HG03432 (cell line): ENCODE data around the gene ROR1.

Experiments
- ATAC-seq: cut with Tn5 transposase; IDR thresholded peaks from one replicate; pipeline ENCODE4 v1.9.1; 2021; ENCODE audit warnings: mild to moderate bottlenecking, moderate library complexity; ENCODE audit not compliant: unreplicated experiment

ROR1 gene

DNA sequence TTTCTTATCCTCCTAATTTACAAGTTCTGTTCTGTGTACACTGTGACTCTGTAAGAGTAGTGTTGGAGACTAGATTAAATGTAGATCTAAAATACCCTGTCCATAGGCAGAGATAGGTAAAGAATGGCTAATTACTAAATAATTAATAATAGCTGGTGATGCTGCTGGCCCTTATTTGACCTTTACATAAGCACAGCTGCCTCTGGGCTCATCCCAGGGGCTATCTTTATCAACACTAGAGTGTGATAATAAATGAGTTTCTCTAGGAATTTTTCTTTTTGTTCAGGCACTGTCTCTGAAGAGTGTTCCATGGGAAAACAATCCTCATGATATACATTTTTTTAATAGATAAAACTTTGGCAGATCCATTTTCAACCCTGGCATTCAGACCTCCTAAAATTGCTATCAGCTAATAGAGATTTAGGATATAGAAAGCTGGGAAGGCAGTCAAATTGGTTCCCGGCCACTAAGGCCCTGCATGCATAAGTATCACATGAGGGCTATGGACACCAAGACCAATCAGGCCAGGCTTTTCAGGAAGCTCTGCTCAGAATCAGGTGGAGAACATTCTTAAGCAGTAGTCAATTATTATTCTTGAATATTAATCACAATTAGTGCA, 107.2 kb downstream of the ROR1 start:
- no peak for ATAC-seq

DNA sequence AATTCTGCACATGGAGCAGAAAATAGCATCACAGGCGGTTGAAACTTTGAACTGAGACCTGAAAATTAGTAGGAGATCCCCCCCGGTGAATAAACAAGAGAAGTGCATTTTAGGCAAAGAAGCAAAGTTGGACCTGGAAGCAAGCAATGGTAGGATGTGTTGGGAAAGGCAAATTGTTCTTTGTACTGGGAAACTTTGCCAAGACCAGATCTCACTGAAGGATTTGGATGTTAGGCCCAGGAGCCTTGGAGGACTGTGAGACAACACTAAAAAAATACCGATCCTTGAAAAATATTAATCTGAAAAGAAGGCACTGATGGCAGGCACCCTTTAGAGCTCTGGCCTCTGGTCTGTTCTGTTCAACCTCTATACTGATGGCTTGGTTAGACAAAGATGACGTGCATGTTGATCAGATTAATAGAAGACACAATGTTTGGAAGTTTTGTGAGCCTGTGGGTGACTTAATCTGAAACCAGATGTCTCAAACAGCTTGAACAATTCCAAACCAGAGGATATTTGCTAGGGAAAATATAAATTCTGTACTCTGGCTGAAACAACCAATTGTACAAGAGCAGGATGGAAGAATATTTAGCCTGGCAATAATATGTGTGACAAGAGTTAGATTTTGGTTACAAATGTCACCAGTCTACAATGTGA, 108.4 kb downstream of the ROR1 start:
- ATAC-seq, result no peak

DNA sequence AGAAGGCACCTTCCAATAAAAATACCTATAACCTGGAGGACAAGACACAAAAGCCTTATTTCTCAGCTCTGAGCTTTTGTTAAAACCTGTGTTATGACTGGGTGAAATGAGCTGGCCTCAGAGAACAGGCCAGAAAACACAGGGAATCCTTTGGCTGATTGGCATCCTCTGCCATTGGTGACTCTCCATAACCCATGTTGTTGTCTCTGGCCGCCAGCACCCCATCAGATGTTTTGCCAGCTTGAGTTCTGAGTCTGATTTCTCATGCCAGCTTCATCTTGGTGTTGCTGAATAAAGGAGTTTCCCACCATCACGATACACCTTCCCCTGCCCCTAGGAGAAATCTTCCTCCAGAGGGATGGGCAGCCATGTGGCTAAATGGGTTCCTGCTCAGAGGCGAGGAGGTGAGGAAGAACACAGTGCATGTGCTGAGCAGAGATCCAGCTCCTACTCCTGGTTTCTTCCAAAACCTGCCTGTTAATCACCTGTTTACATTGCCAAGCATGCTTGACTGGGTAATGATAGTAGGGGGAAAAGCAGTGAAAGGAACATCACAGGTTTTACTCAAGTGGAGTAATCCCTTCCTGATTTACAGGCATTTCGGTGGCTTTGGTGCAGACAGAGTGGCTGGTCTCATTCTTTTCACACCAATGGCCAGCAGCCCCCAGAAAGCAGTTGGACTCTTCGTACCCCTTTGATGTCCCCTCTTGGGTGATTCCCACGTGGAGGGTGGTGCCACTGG, 109.8 kb downstream of the ROR1 start:
- ATAC-seq, result no peak

DNA sequence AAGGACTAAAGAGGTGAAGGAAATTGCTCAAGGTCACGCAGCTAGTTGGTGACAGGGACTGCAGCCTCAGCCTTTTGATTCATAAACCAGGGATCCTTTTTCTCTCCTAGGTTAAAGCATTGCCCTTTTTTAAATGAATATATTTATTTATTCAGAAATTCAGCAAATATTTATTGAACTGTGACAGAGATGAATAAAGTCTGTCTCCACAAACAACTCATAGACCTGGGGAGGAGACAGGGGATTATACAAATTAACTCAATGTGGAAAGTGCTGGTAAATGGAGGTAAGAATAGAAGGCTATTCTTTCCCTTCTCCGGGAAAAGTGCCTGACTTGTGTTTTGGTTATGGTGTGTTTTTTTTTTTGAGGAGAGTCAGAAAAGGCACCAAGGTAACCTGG, 110.7 kb downstream of the ROR1 start:
- no peak for ATAC-seq

DNA sequence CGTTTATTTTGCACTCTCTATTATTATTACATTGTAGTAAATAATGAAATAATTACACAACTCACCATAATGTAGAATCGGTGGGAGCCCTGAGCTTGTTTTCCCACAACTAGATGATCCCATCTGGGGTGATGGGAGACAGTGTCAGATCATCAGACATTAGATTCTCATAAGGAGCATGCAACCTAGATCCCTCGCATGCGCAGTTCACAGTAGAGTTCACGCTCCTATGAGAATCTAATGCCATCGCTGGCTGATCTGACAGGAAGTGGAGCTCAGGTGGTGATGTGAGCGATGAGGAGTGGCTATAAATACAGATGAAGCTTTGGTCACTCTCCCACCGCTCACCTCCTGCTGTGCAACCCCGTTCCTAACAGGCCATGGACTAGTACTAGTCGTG, 112.1 kb downstream of the ROR1 start:
- ATAC-seq, result no peak

DNA sequence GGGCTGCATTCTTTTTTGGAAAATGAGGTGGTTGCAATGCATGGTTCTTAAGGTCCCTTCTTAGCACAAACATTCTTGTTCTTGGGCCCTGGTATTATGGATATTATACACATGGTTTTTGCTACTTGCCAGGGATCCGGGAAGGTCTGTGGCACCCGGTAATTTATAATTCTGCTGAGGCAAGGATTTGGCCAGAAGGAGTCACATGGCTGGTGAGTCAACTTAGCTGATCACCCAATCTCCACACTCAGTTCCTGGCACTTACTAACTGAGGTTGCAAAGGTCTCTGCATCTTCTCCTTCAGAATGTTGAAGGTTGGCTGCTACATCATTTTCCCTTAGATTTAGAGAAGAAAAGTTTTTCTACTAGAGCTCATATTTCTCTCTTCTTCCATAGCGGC, 112.5 kb downstream of the ROR1 start:
- no peak for ATAC-seq

DNA sequence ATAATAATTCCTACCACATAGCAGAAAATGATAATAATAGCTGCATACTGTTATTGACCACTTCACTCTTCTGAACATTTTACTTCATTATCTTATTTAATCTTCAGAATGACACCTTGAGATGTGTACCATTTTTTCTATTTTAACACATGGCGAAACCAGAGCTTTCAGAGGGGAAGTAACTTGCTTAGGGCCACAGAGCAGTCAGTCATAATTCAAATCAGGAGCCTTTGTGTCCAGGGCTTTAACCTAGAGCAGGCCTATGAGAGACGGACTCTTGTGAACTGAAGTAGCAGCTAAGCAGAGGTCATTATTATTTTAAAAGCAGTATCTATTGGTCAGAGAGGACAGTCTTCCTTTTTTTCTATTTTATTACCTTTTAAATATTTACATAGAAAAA, 114.0 kb downstream of the ROR1 start:
- ATAC-seq, result no peak

DNA sequence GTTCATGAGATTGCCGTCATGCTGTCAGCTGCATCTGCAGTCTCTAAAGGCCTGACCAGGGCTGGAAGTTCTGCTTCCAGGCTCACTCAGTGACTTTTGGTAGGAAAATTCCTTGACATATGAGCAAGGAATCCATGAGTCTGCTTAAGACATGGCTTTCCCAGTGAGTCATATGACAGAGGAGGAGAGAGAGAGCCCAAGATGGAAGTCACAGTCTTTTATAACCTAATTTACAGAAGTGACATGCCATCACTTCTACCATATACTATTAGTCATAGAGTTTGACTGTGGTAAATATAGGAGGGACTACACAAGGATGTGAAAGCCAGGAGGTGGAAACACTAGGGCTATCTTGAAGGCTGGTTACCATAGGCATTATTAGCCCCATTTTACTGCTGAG, 115.2 kb downstream of the ROR1 start:
- ATAC-seq, result no peak

DNA sequence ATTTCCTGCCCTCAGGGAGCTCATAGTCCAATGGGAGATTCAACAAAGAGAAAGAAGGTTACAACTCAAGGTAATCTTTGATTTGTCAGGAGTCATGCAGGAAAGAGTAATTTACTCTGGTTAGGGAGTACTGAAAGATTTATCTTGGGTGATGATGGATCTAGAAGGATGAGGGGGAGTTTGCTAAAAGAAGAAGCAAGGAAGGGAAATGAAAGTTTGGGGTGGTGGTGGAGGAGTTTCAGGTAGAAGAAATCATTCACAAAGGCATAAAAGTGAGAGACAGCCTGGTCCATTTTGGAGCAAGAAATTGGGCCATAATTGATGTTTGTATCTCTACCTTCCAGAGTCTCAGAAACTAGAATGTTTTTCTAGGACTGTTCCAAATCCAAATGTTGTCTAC, 116.7 kb downstream of the ROR1 start:
- no peak for ATAC-seq

DNA sequence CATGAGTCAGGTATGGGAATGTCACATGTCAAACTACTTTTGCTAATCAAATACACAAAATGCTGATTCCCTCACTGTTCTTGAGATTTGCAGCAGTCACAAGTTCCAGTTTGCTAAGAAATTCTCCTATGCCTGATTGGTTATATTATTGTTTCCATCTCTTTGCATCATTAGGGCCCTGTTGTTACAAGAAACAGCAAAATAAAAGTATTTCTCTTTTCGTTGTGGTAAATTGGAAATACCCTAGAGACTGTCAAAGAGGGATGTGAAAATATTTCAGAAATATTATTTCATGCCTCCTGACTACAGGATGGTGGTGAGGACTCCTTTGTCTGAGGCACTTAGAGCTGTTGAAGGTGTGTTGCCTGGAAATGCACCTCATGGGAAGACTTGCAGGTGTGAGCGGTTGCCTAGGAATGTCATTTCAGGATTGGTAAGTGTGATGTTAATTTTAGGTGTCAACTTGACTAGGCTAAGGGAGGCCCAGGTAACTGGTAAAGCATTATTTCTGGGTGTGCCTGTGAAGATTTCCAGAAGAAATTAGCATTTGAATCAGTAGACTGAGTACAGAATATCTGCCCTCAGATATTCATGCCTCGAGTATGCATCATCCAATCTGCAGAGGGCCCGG, 117.4 kb downstream of the ROR1 start:
- ATAC-seq, result no peak

DNA sequence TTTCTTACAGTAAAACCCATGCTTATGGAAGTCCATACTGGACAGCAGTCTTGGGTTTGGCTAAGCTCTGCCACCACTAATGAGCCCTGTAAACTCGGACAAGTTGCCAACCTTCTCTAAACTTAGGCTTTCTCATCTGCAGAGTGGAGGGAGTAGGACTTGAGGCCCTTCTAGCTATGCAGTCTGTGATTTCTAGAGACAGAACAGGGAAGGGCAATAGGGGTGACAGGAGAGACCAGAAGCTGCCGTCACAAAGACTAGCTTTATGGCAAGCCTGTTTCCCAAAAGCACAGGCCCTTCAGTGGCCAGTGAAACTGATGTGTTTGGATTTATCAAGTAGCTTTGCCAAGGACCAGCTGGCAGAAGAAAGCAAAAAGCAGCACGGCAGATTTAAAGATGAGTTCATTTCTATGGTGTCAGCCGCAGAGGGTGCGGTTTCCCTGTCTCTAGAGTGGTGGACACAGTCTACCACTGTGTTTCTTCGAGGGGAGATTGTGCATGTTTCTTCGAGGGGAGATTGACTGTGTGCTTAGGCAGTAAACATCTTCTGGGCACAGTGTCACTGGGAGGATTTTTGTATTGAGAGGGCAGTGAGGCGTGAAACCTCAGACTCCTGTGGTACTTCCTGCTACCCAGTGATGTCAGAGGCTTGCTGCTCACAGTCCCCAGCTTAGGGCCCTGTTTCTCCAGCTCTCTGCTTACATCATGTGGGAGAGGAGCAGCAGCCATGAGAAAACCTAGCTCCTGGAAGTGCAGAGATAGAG, 119.0 kb downstream of the ROR1 start:
- peak; percentile 100 for ATAC-seq

DNA sequence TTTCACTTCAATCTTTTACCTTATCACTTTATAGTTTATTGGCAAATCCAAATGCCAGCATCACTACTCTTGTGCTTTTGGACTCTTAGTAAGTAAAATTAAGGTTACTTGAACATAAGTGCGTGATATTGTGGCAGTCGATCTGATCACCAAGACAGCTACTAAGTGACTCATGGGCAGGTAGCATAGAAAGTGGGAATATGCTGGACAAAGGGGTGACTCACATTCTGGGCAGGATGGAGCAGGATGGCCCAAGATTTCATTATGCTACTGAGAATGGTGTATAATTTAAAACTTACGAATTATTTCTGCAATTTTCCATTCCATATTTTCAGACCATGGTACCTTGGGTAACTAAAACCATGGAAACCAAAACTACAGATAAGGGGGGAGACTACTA, 120.2 kb downstream of the ROR1 start:
- no peak for ATAC-seq

DNA sequence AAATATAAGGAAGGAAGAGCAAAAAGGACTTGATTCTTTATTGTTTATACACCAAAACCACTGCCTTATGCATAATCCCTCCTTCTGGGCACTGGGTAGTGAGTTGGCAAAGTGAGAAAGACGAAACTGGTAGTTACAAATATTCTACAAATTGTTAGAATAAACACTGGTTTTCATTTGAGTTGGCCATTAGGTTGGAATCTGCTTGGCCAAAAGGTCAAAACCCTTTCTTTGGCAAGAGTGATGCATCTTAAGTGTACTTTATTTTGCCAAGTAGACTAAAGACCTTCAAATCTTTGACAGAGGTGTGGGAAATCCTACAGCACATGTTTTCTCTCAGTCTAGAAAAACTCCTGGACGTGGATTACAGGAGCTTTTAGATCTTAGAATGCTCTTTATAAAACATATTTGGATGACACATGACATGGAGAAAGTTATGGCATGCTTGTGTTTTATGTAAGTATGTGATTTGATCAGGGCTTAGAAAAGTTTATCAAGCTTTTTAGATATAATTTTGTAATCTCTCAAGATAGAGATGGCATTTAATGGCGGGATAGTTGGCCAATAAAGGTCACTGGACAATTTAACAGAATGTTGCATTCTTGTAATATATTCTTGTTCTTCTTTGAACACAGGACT, 120.9 kb downstream of the ROR1 start:
- no peak for ATAC-seq

DNA sequence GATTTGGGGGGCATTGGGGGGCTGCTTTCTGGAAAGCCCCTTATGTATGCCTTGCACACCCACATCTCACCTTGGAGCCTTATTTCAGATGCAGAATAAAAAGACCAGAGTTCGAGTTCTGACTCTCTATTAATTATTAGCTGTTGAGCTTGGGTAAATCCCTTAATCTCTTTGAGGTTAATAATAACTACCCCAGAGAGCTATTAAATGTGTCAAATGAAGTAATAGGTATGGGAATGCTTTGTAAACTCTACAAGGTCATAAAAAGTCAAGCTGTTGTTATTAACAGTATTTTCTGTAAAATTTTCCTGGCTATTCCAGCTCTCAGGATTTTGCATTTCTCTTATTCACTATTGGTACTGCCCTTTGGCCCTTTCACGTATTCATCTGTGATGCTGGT, 122.9 kb downstream of the ROR1 start:
- ATAC-seq, result no peak

DNA sequence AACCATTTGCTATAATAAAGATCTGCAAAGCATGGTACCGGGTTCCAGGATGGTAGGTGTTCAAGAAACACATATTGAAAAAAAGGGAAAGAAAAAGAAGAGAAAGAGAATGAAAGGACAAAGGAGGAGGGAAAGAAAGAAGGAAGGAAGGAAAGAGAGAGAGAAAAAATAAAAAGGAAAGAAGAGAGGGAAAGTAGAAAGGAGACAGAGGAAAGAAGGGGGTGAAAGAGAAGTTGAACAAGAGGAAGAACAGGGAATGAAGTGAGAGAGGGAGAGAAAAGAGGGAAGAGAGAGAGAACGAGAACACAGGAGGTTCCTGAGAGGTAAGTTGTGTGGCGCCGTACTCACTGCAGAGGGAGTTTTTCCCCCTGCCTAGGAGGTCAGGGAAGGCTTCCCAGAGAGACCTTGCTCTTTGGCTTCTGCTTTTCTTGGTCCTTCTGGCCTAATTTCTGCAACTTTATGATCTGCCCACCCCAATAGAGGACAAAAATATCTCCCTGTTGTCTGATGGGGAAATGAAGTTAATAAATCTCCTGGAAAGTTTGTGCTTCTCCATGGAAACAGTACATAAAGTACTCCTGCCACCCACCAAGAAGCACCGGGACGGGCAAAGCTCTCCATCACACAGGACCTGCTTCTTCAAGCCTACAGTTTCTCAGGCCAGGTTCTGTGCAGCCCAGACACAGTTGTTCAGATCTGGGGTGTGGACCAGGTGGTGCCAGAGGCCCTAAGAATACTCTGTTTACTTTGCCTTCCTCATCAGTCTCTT, 124.8 kb downstream of the ROR1 start:
- ATAC-seq, result no peak

DNA sequence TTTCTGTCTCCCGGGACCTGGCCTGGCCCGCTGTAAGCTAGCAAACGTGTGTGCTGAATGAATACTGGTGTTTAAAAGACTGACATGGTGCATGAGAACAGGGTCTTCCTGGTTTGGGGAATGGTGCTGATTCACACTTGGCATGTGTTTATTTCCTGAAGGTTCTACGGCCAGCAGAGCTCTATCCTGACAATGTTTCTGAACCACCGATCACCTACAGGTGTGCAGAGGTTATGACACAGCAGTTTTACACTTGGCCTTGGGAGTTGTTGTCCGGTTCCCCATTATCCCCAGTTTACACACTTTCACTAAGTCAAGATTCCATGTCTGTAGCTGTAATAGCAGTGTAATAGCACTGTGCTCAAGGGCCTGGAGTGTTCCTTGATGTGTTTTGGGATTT, 127.3 kb downstream of the ROR1 start:
- no peak for ATAC-seq

DNA sequence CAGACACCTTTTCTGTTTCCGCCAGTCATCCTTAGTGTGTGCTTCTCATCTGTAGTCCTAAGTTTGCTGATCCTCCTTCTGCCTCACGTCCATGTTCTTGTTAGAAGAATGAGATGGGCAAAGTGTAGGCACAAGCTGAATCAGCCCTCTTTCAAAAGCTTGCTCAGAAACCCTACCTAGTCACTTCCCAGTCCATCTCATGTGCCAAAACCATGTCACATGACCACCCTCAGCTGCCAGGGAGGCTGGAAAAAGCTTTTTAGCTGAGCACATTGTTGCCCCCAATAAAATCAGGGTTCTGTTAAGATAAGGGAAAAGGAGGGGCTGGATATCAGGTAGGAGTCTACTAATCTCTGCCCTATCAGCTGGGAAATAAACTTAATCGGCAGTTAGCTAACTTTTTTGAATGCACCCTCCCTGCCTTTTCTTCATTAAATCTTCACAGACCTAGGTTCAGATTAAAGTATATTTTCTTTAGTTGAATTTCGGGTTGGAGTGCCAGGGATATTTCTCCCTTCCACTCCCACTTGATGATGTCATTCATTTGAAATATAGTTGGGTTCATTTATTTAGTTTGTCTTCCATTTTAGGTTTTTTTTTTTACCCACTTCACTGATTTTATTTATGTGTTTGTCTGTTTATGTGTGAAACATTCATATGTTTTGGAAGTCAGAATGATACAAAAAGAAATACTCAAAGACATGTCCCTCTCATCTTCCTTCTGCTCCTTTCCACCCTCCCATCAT, 129.2 kb downstream of the ROR1 start:
- ATAC-seq, result no peak

DNA sequence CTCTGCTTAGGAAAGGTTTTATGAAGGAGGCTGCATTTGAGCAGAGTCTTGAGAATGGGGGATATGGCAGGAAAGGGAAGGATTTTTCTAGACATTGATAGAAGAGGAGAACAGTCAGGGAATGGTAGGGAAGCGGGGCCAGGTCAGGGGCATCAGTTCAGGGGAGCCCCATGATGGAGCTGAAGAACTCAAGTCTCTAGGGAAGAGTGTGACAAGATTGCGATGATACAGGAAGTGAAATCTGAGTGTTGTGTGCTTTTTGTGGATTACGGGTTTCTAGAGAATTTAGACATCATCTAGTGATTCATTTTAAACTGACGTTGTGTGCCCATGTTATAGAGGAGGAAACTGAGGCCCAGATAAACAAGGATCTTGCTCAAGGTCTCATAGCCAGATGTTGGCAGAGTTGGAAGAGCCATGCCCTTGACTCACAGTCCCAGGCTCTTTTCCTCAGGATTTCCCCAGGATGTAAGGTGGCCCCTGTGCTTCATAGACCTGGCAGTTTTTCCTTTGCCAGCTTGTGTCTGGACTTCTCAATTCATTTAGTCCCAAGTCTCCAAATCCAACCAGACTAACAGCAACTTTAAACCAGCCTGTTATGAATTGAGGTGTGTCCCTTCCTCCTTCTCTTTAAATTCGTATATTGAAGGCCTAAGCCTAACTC, 130.3 kb downstream of the ROR1 start:
- no peak for ATAC-seq

DNA sequence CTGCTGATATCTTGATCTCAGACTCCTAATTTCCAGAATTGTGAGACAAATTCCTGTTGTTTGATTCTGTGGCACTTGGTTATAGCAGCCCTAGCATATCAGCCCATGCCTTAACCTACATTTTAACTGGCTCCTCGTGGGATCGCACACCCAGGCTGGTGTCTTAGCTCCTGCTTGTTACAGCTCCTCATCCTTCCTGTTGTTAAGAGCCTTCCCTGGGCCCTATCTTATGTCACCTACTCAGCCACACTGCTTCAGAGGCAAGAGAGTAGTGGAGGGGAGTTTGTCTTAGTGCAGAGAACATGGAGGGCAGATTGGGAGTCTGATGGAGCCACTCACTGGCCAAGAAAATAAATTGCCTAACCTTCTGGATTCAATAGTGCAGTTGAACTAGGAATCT, 131.0 kb downstream of the ROR1 start:
- no peak for ATAC-seq
